Peyer's patch (tissue), 4 donors: ENCODE measurements around the gene KDM6A. TPM values are rescaled to one million over a fixed set of nuclear protein-coding genes. Genes with fewer than 3 reads are reported as not detected.
"Not testable (repeated sequence)": the region's sequence is repeated elsewhere in the genome, so short reads cannot be mapped to it uniquely, and the experiment has no call there.

ENCODE experiments used
- DNase-seq, 3 donors: peaks; one replicate each; pipeline ENCODE4 v3.0.0-alpha.2; 2017 to 2019
- H3K27ac ChIP-seq, 4 donors: fragments of 200-600 bp; sonication (generic); one replicate each; pipeline ENCODE4 v1.5.1; 2016 to 2019
- H3K27me3 ChIP-seq, 2 donors: fragments of 200-600 bp; sonication (generic); one replicate each; pipeline ENCODE4 v1.5.1; 2019
- H3K36me3 ChIP-seq, 3 donors: fragments of 200-600 bp; sonication (generic); one replicate each; pipeline ENCODE4 v1.5.1; 2016 to 2019
- H3K4me1 ChIP-seq, 4 donors: fragments of 200-600 bp; sonication (generic); one replicate each; pipeline ENCODE4 v1.5.1; 2016 to 2019
- H3K4me3 ChIP-seq, 4 donors: fragments of 200-600 bp; sonication (generic); 1 replicate in 3 of 4; 2 replicates in 1 of 4; pipeline ENCODE4 v1.5.1; 2016 to 2019; ENCODE audit warnings: mild to moderate bottlenecking in 1 of 4
- H3K9me3 ChIP-seq, 4 donors: fragments of 200-600 bp; sonication (generic); one replicate each; pipeline ENCODE4 v1.5.1; 2016 to 2019; ENCODE audit warnings: mild to moderate bottlenecking in 1 of 4
- POLR2A ChIP-seq, 2 donors: fragments of 450-650 bp; IDR thresholded peaks; one replicate each; pipeline ENCODE4 v1.5.1; 2017; ENCODE audit warnings: antibody characterized with exemption in 2 of 2, mild to moderate bottlenecking in 2 of 2, moderate library complexity in 2 of 2
- total RNA-seq, 4 donors: library from RNA; depleted of rRNA; stranded (reverse); fragments of >200 nt; gene quantifications; one replicate each; pipeline ENCODE4 v1.1.0, GENCODE V29; 2016
- TF ChIP-seq, protein P1 (sequence below), 6 experiments: fragments of 450-650 bp in 4 of 6; fragments of 200-600 bp in 2 of 6; sonication (generic) in 1 of 6; IDR thresholded peaks; one replicate each; pipeline ENCODE4 v1.5.1; 2017 to 2019; ENCODE audit warnings: antibody characterized with exemption in 6 of 6, mild to moderate bottlenecking in 3 of 6, moderate library complexity in 1 of 6

The KDM6A gene
- total RNA-seq, 4 donors from 2014 or later: 40.4 to 83.2 (median 73.7) TPM

DNA sequence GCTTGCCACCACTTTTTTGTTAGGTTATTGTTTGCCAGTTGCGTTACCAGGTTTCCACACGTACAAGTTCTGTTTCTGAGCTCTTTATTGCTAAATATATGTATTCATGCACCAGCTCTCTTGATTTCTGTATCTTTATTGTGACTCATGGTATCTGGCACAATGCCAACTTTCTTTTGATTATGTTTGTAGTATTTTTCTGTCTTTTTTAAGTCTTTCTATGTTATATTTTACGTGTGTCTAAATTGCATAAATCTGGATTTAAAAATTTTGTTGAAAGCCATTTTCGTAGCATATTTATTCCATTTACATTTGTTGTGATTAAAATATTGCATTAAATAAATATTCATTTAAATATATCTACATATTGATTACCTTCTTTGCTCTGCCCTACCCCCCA lies 73.8 kb downstream of the KDM6A start:
- no peak overlapping the region for H3K4me3 ChIP-seq
- TF ChIP-seq, protein P1, sequence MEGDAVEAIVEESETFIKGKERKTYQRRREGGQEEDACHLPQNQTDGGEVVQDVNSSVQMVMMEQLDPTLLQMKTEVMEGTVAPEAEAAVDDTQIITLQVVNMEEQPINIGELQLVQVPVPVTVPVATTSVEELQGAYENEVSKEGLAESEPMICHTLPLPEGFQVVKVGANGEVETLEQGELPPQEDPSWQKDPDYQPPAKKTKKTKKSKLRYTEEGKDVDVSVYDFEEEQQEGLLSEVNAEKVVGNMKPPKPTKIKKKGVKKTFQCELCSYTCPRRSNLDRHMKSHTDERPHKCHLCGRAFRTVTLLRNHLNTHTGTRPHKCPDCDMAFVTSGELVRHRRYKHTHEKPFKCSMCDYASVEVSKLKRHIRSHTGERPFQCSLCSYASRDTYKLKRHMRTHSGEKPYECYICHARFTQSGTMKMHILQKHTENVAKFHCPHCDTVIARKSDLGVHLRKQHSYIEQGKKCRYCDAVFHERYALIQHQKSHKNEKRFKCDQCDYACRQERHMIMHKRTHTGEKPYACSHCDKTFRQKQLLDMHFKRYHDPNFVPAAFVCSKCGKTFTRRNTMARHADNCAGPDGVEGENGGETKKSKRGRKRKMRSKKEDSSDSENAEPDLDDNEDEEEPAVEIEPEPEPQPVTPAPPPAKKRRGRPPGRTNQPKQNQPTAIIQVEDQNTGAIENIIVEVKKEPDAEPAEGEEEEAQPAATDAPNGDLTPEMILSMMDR (IDR thresholded peaks at IDR 0.05): no peak
- TF ChIP-seq POLR2A (IDR thresholded peaks at IDR 0.05): no peak
- H3K9me3 ChIP-seq: no peaks in the 10 kb centered on the region
- H3K36me3 ChIP-seq: no peaks in the 10 kb centered on the region
- H3K27ac ChIP-seq: no peak overlapping the region
- no peaks in the 10 kb centered on the region for H3K27me3 ChIP-seq
- DNase-seq: no peak
- no peaks in the 10 kb centered on the region for H3K4me1 ChIP-seq

DNA sequence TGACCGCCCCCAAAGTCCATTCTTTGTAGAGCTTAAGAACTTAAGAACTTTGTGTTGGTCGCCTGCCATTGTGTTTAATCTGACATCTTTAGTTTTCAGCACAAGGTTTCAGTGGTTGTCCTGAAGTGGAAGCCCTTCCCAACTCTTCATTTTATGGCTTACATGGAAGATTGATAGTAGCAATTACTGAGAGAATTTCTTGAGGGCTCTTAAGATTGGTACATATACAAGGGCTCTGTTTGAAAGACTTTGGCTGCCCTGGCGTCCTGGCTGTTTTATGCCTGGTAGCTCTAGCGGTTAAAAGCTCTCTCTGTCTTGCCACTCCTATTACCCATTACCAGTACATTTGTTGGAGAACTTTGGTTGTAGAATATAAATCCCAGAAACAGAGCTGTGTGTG lies 75.0 kb downstream of the KDM6A start:
- H3K36me3 ChIP-seq: no peaks in the 10 kb centered on the region

GRCh38 chrX:44948406-44948805 lies 75.4 kb downstream of the KDM6A start:
- Histone ChIP-seq H3K4me1 (no peaks in the 10 kb centered on the region), H3K27ac (no peak overlapping the region), H3K4me3 (no peak overlapping the region), H3K9me3 (no peaks in the 10 kb centered on the region), H3K36me3 (no peaks in the 10 kb centered on the region), H3K27me3 (no peaks in the 10 kb centered on the region)
- no peak for TF ChIP-seq POLR2A (IDR thresholded peaks at IDR 0.05)
- TF ChIP-seq, protein P1 (IDR thresholded peaks at IDR 0.05): no peak
- DNase-seq: no peak

More for the DNA sequence above, 75.0 kb downstream of the KDM6A start:
- DNase-seq: no peak
- TF ChIP-seq, protein P1 (IDR thresholded peaks at IDR 0.05): no peak
- TF ChIP-seq POLR2A (IDR thresholded peaks at IDR 0.05): no peak
- Histone ChIP-seq H3K4me1 (no peaks in the 10 kb centered on the region), H3K27ac (no peak overlapping the region), H3K9me3 (no peaks in the 10 kb centered on the region), H3K4me3 (no peak overlapping the region), H3K27me3 (no peaks in the 10 kb centered on the region)

DNA sequence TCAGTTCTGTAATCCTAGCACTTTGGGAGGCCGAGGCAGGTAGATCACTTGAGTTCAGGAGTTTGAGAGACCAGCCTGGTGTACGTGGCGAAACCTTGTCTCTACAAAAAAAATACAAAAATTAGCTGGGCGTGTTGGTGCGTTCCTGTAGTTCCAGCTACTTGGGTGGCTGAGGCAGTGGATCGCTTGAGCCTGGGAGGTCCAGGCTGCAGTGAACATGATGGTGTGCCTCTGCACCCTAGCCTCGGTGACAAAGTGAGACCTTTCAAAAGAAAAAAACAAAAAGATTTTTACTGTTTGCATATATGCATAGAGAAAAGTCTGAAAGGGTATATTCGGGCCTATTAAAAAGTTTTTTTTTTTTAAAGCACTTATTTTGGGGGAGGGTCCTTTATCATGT lies 76.1 kb downstream of the KDM6A start:
- H3K4me1 ChIP-seq: no peaks in the 10 kb centered on the region
- H3K4me3 ChIP-seq: no peak overlapping the region
- no peak overlapping the region for H3K27ac ChIP-seq
- no peaks in the 10 kb centered on the region for H3K27me3 ChIP-seq
- no peaks in the 10 kb centered on the region for H3K36me3 ChIP-seq
- H3K9me3 ChIP-seq: no peaks in the 10 kb centered on the region
- TF ChIP-seq, protein P1 (IDR thresholded peaks at IDR 0.05): no peak
- TF ChIP-seq POLR2A (IDR thresholded peaks at IDR 0.05): no peak
- no peak for DNase-seq

GRCh38 chrX:44950471-44951366 lies 77.7 kb downstream of the KDM6A start:
- H3K36me3 ChIP-seq, H3K4me3 ChIP-seq, DNase-seq, H3K9me3 ChIP-seq, H3K27me3 ChIP-seq, H3K4me1 ChIP-seq, H3K27ac ChIP-seq: not testable (repeated sequence)

- Histone ChIP-seq H3K27me3 (no peaks in the 10 kb centered on the region), H3K27ac (no peak overlapping the region), H3K4me3 (no peak overlapping the region), H3K9me3 (no peaks in the 10 kb centered on the region), H3K4me1 (no peaks in the 10 kb centered on the region), H3K36me3 (no peaks in the 10 kb centered on the region)
- no peak for DNase-seq
- TF ChIP-seq, protein P1 (IDR thresholded peaks at IDR 0.05): no peak
- no peak for TF ChIP-seq POLR2A (IDR thresholded peaks at IDR 0.05)
Measured at GRCh38 chrX:44951572-44952067, 78.6 kb downstream of the KDM6A start.
